Measurements from ENCODE around the gene KDM6A.

The KDM6A gene

DNA sequence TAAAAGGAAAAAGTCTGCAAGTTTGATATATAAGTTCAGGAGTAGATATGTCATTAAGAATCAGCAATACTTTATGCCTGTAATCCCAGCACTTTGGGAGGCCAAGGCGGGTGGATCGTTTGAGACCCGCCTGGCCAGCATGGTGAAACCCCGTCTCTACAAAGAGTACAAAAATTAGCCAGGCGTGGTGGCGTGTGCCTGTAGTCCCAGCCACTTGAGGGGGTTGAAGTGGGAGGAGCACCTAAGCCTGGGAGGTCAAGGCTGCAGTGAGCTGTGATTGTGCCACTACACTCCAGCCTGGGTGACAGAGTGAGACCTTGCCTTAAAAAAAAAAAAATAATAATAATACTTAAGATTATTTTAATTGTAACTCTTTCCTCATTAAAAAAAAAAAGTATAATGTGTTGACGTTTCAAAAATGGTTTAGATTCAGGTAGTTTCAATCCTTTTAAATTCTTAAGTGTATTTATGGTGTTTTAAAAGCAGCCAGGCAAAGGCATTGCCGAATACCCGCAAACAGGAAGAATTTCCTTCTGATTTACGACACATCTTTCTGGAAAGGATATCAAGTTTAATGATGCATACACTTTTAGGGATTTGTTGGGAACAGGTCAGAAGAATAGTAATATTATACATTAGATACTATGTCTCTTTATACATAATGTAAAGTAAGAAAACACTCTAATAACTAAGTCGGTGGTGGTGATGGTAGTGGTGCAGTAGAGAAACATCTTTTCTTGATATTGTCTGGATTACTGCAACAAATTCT is 80.9 kb downstream of the KDM6A start:
- no peak overlapping the region for H3K4me3 ChIP-seq (ENCODE audit: low read depth, low read length)
- H2AFZ ChIP-seq: no peak overlapping the region
- no peak overlapping the region for H3K27ac ChIP-seq
- H3K4me1 ChIP-seq: no peaks in the 10 kb centered on the region
- no peaks in the 10 kb centered on the region for H3K36me3 ChIP-seq (ENCODE audit: control insufficient read depth, insufficient read depth, low read length)
- no peaks in the 10 kb centered on the region for H3K27me3 ChIP-seq (ENCODE audit: control insufficient read depth, insufficient read depth, low read length)
- TF ChIP-seq, protein P1, sequence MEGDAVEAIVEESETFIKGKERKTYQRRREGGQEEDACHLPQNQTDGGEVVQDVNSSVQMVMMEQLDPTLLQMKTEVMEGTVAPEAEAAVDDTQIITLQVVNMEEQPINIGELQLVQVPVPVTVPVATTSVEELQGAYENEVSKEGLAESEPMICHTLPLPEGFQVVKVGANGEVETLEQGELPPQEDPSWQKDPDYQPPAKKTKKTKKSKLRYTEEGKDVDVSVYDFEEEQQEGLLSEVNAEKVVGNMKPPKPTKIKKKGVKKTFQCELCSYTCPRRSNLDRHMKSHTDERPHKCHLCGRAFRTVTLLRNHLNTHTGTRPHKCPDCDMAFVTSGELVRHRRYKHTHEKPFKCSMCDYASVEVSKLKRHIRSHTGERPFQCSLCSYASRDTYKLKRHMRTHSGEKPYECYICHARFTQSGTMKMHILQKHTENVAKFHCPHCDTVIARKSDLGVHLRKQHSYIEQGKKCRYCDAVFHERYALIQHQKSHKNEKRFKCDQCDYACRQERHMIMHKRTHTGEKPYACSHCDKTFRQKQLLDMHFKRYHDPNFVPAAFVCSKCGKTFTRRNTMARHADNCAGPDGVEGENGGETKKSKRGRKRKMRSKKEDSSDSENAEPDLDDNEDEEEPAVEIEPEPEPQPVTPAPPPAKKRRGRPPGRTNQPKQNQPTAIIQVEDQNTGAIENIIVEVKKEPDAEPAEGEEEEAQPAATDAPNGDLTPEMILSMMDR (IDR thresholded peaks at IDR 0.05): no peak
- no peak overlapping the region for H3K4me2 ChIP-seq (ENCODE audit: low read length)
- peaks cover 19% of the 10 kb centered on the region for H3K79me2 ChIP-seq
- H3K9ac ChIP-seq: no peak overlapping the region
- no peaks in the 10 kb centered on the region for H3K9me3 ChIP-seq (ENCODE audit: control insufficient read depth, low read length)

DNA sequence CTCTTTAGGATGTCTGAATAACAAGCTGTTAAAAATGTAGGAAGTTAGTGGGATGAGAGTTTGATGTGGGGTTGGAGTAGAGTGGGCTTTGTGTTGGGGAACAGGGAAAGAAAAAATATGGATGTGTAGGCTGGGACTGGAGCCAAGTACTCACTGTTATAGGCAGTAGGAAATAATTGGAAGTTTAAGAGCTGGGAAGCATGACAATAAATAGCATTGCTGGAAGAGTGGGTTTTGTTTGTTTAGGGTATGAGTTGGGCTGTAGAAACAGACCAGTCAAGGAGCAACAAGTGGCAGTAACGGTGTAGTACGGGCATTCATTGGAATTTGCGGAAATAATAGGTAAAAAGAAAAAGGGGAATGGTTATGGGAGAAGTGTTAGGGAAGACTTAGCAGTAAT is 81.6 kb downstream of the KDM6A start:
- Histone ChIP-seq H3K4me2 (ENCODE audit: low read length) (no peak overlapping the region), H3K36me3 (ENCODE audit: control insufficient read depth, insufficient read depth, low read length) (no peaks in the 10 kb centered on the region), H3K9me3 (ENCODE audit: control insufficient read depth, low read length) (no peaks in the 10 kb centered on the region), H3K79me2 (peaks cover 17% of the 10 kb centered on the region), H3K4me1 (no peaks in the 10 kb centered on the region), H3K27ac (no peak overlapping the region), H3K4me3 (ENCODE audit: low read depth, low read length) (no peak overlapping the region), H3K27me3 (ENCODE audit: control insufficient read depth, insufficient read depth, low read length) (no peaks in the 10 kb centered on the region), H2AFZ (no peak overlapping the region), H3K9ac (no peak overlapping the region)
- TF ChIP-seq, protein P1 (IDR thresholded peaks at IDR 0.05): no peak

DNA sequence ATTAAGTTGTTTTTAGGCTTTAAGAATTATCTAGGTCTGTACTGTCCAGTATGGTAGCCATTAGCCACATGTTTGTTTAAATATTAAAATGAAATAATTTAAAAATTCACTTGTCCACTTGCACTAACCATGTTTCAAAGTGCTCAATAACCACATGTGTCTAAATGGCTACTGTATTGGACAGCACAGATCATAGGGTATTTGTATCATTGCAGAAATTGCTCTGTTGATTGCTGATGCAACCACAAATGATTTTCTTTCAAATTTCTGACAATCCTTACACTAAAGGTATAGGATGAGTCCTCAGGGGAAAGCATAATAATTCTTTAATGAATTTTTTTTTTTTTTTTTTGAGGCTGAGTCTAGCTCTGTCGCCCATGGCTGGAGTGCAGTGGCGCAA is 84.9 kb downstream of the KDM6A start:
- Histone ChIP-seq H3K27ac (no peak overlapping the region), H3K4me3 (ENCODE audit: low read depth, low read length) (no peak overlapping the region), H3K4me1 (no peaks in the 10 kb centered on the region), H3K9me3 (ENCODE audit: control insufficient read depth, low read length) (no peaks in the 10 kb centered on the region), H3K9ac (no peak overlapping the region), H3K36me3 (ENCODE audit: control insufficient read depth, insufficient read depth, low read length) (no peaks in the 10 kb centered on the region), H3K27me3 (ENCODE audit: control insufficient read depth, insufficient read depth, low read length) (no peaks in the 10 kb centered on the region), H2AFZ (no peak overlapping the region), H3K79me2 (peaks cover 6% of the 10 kb centered on the region), H3K4me2 (ENCODE audit: low read length) (no peak overlapping the region)
- TF ChIP-seq, protein P1 (IDR thresholded peaks at IDR 0.05): no peak

DNA sequence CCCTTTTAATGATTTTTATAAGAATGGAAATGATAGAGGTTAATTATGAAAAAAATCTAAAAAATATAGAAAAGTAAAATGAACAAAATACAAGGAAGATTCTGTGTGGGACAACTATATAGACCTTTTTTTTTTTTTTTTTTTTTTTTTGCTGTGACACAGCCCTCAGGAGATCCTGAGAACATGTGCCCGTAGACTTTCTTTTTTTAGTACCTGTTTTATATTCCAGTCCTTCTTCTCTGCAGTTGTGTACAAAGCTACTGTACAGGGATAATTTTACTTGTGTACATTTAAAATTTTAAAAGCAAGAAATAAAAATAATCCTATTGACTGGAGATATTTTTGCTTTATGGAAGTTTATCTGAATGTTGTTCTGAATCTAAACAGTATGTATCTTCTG is 85.5 kb downstream of the KDM6A start:
- no peaks in the 10 kb centered on the region for H3K9me3 ChIP-seq (ENCODE audit: control insufficient read depth, low read length)
- no peaks in the 10 kb centered on the region for H3K4me1 ChIP-seq
- no peaks in the 10 kb centered on the region for H3K27me3 ChIP-seq (ENCODE audit: control insufficient read depth, insufficient read depth, low read length)
- H3K36me3 ChIP-seq (ENCODE audit: control insufficient read depth, insufficient read depth, low read length): no peaks in the 10 kb centered on the region
- peaks cover 6% of the 10 kb centered on the region for H3K79me2 ChIP-seq
- no peak overlapping the region for H3K4me2 ChIP-seq (ENCODE audit: low read length)
- TF ChIP-seq, protein P1 (IDR thresholded peaks at IDR 0.05): no peak
- H3K9ac ChIP-seq: no peak overlapping the region
- H2AFZ ChIP-seq: no peak overlapping the region
- H3K4me3 ChIP-seq (ENCODE audit: low read depth, low read length): no peak overlapping the region
- H3K27ac ChIP-seq: no peak overlapping the region

Data from parathyroid adenoma (tissue), 2 donors.